GM18519 (cell line): ENCODE results near the gene ZNF512B.
"Not testable (repeated sequence)": the region's sequence is repeated elsewhere in the genome, so short reads cannot be mapped to it uniquely, and the experiment has no call there.

Experiments
- ATAC-seq: cut with Tn5 transposase; IDR thresholded peaks from one replicate; pipeline ENCODE4 v1.9.1; 2021; ENCODE audit warnings: mild to moderate bottlenecking, moderate library complexity; ENCODE audit not compliant: unreplicated experiment, low FRiP score

ZNF512B gene

DNA sequence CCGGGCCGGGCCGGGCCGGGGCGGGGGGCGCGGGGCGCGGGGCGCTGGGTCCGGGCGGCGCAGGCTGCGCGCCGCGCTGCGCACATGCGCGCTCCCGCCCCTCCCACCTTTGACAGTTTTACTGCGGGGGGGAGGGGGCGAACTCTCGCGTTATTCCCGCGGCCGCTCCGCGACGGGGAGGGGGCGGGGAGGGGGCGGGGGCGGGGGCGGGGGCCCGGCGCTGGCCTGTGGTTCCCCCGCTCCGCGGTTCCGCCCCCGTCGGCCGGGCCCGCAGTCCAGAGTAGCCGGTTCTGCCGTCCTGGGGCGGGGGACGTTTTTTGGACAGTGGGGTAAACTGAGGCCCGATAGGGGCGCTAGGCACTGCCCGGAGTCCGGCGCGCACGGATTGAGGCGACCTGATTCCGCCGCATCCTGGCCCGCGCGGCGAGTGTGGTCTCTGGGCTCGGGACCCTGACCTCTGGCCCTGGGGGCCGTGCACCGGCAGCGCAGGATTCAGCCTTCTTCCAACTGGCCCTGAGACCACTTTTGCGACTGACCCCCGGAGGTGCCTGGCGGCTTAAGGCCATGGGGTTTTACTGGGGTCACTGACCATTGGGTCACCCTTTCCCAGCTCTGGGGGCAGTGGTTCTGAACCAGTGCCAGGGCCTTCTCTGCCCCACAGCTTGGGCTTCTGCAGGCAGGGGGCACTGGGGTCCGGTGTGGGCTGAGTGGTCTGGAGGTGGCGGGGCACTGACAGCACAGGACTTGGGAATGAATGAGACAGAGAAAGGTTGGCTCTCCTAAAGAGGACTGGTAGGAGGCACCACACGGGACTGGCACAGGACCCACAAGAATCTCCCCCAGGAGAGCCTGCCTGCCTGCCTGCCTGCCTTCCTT, at the start of gene ZNF512B:
Gene ZNF512B (minus strand): TSS at position 93 of the 876 bp plus-strand sequence. CDS start 1,980 bp downstream, outside the sequence.
- ATAC-seq = no peak

DNA sequence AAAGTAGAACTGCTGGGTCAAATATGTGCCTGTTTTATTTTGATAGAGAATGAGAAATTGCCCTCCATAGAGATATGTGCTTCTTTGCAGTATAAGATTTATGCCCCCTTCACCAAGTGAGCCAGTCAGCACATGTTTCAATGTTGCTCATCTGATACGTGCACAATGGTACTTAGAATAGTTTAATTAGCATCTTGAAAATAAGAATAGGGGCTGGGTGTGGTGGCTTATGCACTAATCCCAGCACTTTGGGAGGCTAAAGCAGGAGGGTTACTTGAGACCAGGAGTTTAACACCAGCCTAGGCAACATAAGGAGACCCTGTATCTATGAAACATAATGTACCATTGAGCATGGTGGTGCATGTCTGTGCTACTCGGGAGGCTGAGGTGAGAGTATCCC, 45.9 kb upstream of the ZNF512B start:
- no peak for ATAC-seq

GRCh38 chr20:64012385-64013154, 42.8 kb upstream of the ZNF512B start:
- not testable (repeated sequence) for ATAC-seq

GRCh38 chr20:64011366-64011779, 41.6 kb upstream of the ZNF512B start:
- ATAC-seq = no peak

DNA sequence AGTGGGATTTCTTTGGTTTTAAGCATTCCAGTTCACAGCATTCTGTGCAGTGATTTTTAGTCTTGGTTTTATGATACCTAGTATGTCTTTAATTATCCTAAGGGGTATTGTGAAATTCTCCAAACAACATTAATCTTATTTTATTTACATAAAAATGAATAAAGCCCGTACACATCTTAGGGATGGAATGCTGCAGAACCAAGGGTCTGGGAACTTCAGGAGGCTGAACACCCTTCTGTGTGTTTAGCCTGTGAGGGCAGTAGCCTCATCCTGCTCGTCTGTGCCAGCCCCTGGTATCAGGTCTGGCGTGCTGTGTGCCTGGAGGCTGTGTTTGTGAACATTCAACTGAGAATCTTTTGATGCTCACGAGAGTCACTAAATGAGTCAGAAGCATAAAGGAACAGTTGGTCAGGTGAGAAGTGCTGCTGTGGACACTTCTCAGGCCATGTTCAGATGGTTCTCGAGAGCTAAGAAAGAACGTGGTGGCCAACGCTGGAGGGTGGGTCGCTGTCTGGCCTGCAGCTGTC, 41.0 kb upstream of the ZNF512B start:
- no peak for ATAC-seq

DNA sequence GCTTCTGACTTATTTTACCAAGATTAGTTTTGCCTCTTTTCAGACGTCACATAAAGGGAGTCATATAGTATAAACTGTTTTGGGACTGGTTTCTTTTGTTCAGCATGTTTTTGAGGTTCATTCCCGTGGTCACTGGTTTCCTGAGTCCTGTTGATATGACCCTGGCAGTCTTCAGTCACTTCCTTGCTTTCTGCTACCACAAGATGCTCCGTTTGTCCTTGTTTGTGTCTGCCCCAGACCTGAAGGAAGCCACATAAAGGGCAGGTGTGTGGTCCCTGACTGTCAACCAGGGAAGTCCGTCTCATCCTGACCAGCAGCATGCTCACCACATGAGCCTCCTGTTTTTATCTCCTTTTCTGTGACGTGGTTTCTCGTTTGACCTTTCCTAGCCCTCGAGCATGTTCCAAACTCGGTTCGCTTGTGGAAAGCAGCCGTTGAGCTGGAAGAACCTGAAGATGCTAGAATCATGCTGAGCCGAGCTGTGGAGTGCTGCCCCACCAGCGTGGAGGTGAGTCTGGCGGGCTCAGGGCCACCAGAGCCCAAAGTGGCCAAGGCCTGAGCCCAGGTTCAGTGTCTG, 40.2 kb upstream of the ZNF512B start:
- ATAC-seq = no peak

- no peak for ATAC-seq
These were observed 37.2 kb upstream of the ZNF512B start for GRCh38 chr20:64006902-64007301.

GRCh38 chr20:64006490-64006889, 36.8 kb upstream of the ZNF512B start:
- no peak for ATAC-seq

DNA sequence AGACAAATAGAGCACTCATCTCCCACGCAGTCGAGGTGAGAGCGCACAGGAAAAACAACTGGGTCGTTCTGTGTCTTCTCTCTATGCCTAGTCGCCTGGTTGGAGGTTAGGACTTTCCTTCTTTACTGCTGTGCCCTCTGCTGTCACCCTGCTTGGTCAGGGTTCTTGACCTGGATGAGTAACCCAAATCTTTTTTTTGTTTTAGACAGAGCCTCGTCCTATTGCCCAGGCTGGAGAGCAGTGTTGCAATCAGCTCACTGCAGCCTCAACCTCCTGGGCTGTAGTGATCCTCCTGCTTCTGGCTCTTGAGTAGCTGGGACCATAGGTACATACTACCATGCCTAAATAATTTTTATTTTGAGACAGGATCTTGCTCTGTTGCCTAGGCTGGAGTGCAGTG, 35.7 kb upstream of the ZNF512B start:
- no peak for ATAC-seq

- no peak for ATAC-seq
These were observed 34.4 kb upstream of the ZNF512B start for GRCh38 chr20:64003960-64004725.

- ATAC-seq = no peak
These were observed 31.9 kb upstream of the ZNF512B start for GRCh38 chr20:64001607-64002011.

DNA sequence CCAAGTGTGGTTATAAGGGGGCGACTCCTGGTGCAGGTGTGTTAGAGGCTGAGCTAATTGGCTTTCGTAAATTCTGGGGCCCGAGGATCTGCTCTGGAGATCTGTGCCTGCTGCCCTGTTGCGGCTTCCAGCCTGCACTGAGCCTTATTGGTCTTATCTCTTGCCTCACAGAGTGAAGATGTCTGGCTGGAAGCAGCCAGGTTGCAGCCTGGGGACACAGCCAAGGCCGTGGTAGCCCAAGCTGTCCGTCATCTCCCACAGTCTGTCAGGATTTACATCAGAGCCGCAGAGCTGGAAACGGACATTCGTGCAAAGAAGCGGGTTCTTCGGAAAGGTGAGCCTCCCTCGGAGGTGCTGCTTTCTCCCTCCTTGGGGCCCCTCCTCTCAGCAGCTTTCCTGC, 31.2 kb upstream of the ZNF512B start:
- no peak for ATAC-seq

GRCh38 chr20:63982937-63983336, 13.2 kb upstream of the ZNF512B start:
- ATAC-seq = no peak

DNA sequence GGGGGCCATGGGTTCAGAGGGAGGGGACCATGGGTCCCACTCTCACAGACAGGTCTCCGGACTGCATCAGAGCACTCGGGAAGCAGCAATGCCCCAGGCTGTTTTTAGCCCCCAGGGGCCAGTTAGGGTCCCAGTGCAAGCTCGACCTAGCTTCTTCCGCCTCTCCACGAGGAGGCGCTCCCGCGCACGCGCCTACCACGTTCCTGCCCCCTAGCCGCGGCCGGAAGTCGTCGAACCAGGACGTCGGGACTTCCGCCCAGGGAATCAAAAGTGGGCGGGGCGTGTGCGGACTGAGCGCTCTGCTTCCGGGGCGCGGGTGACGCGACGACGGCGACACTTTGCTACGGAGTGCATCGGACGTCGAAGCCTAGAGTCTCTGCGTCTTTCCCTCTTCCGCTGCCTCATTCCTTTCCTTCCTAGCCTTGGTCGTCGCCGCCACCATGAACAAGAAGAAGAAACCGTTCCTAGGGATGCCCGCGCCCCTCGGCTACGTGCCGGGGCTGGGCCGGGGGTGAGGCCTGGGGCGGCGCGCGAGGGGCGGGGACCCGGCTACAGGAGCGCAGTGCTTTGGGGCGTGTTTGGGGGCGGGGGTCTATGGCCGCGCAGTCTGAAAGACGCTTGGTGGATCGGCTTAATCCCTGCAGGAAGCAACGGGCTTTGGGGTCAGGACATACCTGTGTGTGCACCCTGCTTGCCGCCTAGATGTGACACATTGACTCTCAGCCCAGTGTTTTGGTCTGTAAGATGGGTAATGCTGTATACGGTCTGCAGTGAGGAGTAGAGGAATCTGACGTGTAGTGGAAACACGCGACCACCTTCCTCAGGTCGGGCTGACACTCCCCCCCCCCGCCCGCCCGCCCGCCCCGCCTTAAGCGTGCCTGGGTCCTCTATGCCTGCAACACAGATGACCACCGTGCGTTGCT, 11.3 kb upstream of the ZNF512B start, which contains the start of gene PRPF6:
Gene PRPF6 (plus strand): TSS at position 327 of the 923 bp plus-strand sequence. CDS start 114 bp downstream, at position 441.
- peak; percentile 44 for ATAC-seq

- ATAC-seq = peak; percentile 6
These were observed 10.6 kb upstream of the ZNF512B start for GRCh38 chr20:63980317-63980805.

- ATAC-seq = peak; percentile 10
These were observed 10.0 kb upstream of the ZNF512B start, which contains the start of gene SAMD10 for GRCh38 chr20:63979557-63980316. SAMD10 (minus strand) TSS chr20:63979642; CDS start chr20:63979467, 175 bp downstream.

- no peak for ATAC-seq
These were observed 9.5 kb upstream of the ZNF512B start for GRCh38 chr20:63979229-63979556.
